HCT116 (cell line): ENCODE results near the gene AQP5. TPM values are rescaled to one million over a fixed set of nuclear protein-coding genes. Genes with fewer than 3 reads are reported as not detected.

ENCODE experiments used
- ATAC-seq: fragments of 200-7000 bp; cut with Tn5 transposase; 2 replicates; pipeline ENCODE4 v1.9.1; 2020; ENCODE audit warnings: mild to moderate bottlenecking, moderate library complexity
- BruUV-seq: library from RNA; stranded (reverse); fragments of 400-500 nt; replicated peaks from 2 replicates; lab custom pipeline; 2021; lab: Mats Ljungman, UMichigan
- CTCF ChIA-PET: fragments of 300-600 bp; sonication (Branson Sonifier 250); formaldehyde crosslinking; loops from one replicate; lab custom pipeline; 2021; ENCODE audit warnings: antibody characterized with exemption; lab: Charles Lee
- POLR2A ChIA-PET: fragments of 300-600, 350-600 bp; sonication (Branson Sonifier 250); formaldehyde crosslinking; loops from one replicate; lab custom pipeline; 2021; ENCODE audit warnings: antibody characterized with exemption; lab: Charles Lee
- RAD21 ChIA-PET, 2 experiments: fragments of 300-600 bp; sonication (Branson Sonifier 250); formaldehyde crosslinking; loops; one replicate each; lab custom pipeline; 2023; ENCODE audit warnings: low total read pairs in 2 of 2; ENCODE audit not compliant: uncharacterized antibody in 2 of 2, unreplicated experiment in 2 of 2, low non-redundant PET in 1 of 2; lab: Charles Lee
- DNase-seq: peaks from one replicate; pipeline ENCODE4 v3.0.0-alpha.2; 2010; ENCODE audit warnings: low read depth, low spot score
- H2AFZ ChIP-seq: fragments of 200-600 bp; shearing (Covaris generic), sonication (generic); 2 replicates; pipeline ENCODE4 v1.6.1; 2017; ENCODE audit warnings: low read depth, mixed run types, mixed read lengths, antibody characterized with exemption, low read length; ENCODE audit not compliant: poor library complexity, severe bottlenecking
- H3K27ac ChIP-seq: 2 replicates; pipeline ENCODE4 v1.5.1; 2012; ENCODE audit warnings: low read depth, low read length
- H3K27me3 ChIP-seq: fragments of 200-600 bp; sonication (generic); 2 replicates; pipeline ENCODE4 v1.6.1; 2016; ENCODE audit warnings: mixed run types, low read length, mixed read lengths; ENCODE audit not compliant: insufficient read depth
- H3K36me3 ChIP-seq, 2 experiments: fragments of 200-500 bp in 1 of 2; fragments of 200-600 bp in 1 of 2; sonication (Bioruptor generic) in 1 of 2; sonication (generic) in 1 of 2; 2 replicates each; pipeline versions ENCODE4 v1.5.1 to v1.6.1; 2014 to 2016; ENCODE audit warnings: low read length in 2 of 2, inconsistent platforms in 1 of 2, mixed read lengths in 1 of 2, mixed run types in 1 of 2; ENCODE audit not compliant: insufficient read depth in 2 of 2, control insufficient read depth in 1 of 2
- H3K4me1 ChIP-seq, 2 experiments: fragments of 200-600 bp in 1 of 2; sonication (generic) in 1 of 2; 2 replicates each; pipeline versions ENCODE4 v1.5.1 to v1.6.1; 2012 to 2017; ENCODE audit warnings: low read length in 2 of 2, inconsistent platforms in 1 of 2, mild to moderate bottlenecking in 1 of 2, mixed read lengths in 1 of 2, mixed run types in 1 of 2, moderate library complexity in 1 of 2; ENCODE audit not compliant: insufficient read depth in 2 of 2, control insufficient read depth in 1 of 2
- H3K4me2 ChIP-seq: fragments of 200-600 bp; sonication (generic); 2 replicates; pipeline ENCODE4 v1.6.1; 2017; ENCODE audit warnings: mixed run types, low read length, mixed read lengths
- H3K4me3 ChIP-seq, 2 experiments: fragments of 200-600 bp in 1 of 2; sonication (generic) in 1 of 2; replicated peaks in 1 of 2; 2 replicates each; pipeline ENCODE4 v1.5.1; 2011 to 2016; ENCODE audit warnings: low read length in 2 of 2, control low read depth in 1 of 2, low read depth in 1 of 2, mild to moderate bottlenecking in 1 of 2, mixed read lengths in 1 of 2, mixed run types in 1 of 2
- H3K79me2 ChIP-seq: fragments of 200-600 bp; sonication (generic); 2 replicates; pipeline ENCODE4 v1.6.1; 2017; ENCODE audit warnings: mild to moderate bottlenecking, mixed run types, low read length, moderate library complexity, mixed read lengths; ENCODE audit not compliant: insufficient read depth
- H3K9ac ChIP-seq: fragments of 200-600 bp; sonication (generic); 2 replicates; pipeline ENCODE4 v1.6.1; 2016; ENCODE audit warnings: low read length, mixed read lengths
- H3K9me2 ChIP-seq: fragments of 200-600 bp; sonication (generic), shearing (Covaris generic); 2 replicates; pipeline ENCODE4 v1.6.1; 2017; ENCODE audit warnings: mixed run types, mild to moderate bottlenecking, moderate library complexity; ENCODE audit not compliant: insufficient read depth
- H3K9me3 ChIP-seq, 2 experiments: fragments of 200-500 bp in 1 of 2; fragments of 200-600 bp in 1 of 2; sonication (Bioruptor generic) in 1 of 2; sonication (generic) in 1 of 2; 2 replicates each; pipeline ENCODE4 v1.6.1; 2014 to 2017; ENCODE audit warnings: low read length in 2 of 2, mixed read lengths in 2 of 2, inconsistent platforms in 1 of 2, low read depth in 1 of 2, mild to moderate bottlenecking in 1 of 2, mixed run types in 1 of 2, moderate library complexity in 1 of 2; ENCODE audit not compliant: control insufficient read depth in 1 of 2, insufficient read depth in 1 of 2
- H4K20me1 ChIP-seq: fragments of 200-600 bp; sonication (generic), shearing (Covaris generic); 2 replicates; pipeline ENCODE4 v1.6.1; 2017; ENCODE audit warnings: mixed run types, mild to moderate bottlenecking, moderate library complexity; ENCODE audit not compliant: insufficient read depth
- ATF3 ChIP-seq: IDR thresholded peaks from 2 replicates; pipeline ENCODE4 v1.6.1; 2012
- CEBPB ChIP-seq: IDR thresholded peaks from 2 replicates; pipeline ENCODE4 v1.6.1; 2012; ENCODE audit warnings: low read depth
- ELF1 ChIP-seq: IDR thresholded peaks from 2 replicates; pipeline ENCODE4 v1.6.1; 2012; ENCODE audit warnings: low read depth, borderline replicate concordance
- EZH2 ChIP-seq: fragments of 200-600 bp; sonication (generic); IDR thresholded peaks from 2 replicates; pipeline ENCODE4 v1.6.1; 2017; ENCODE audit warnings: antibody characterized with exemption, mixed run types
- EZH2phosphoT487 ChIP-seq: fragments of 200-600 bp; IDR thresholded peaks from 2 replicates; pipeline ENCODE4 v1.6.1; 2018; ENCODE audit warnings: antibody characterized with exemption, borderline replicate concordance
- FOSL1 ChIP-seq: IDR thresholded peaks from 2 replicates; pipeline ENCODE4 v1.6.1; 2012; ENCODE audit warnings: low read depth
- JUND ChIP-seq: IDR thresholded peaks from 2 replicates; pipeline ENCODE4 v1.6.1; 2012
- MAX ChIP-seq: IDR thresholded peaks from 2 replicates; pipeline ENCODE4 v1.6.1; 2012
- POLR2A ChIP-seq: IDR thresholded peaks from 2 replicates; pipeline ENCODE4 v1.7.0; 2011; ENCODE audit warnings: borderline replicate concordance; ENCODE audit not compliant: insufficient read depth, insufficient read length; ENCODE audit errors: extremely low read depth
- POLR2AphosphoS5 ChIP-seq: IDR thresholded peaks from 2 replicates; pipeline ENCODE4 v1.6.1; 2011; ENCODE audit warnings: mild to moderate bottlenecking, low read depth, low read length, moderate library complexity
- RAD21 ChIP-seq: IDR thresholded peaks from 2 replicates; pipeline ENCODE4 v1.6.1; 2012; ENCODE audit warnings: low read depth, mild to moderate bottlenecking
- REST ChIP-seq: IDR thresholded peaks from 2 replicates; pipeline ENCODE4 v1.6.1; 2012; ENCODE audit warnings: low read depth
- SP1 ChIP-seq: IDR thresholded peaks from 2 replicates; pipeline ENCODE4 v1.6.1; 2012; ENCODE audit warnings: low read depth
- SRF ChIP-seq: IDR thresholded peaks from 2 replicates; pipeline ENCODE4 v1.6.1; 2012; ENCODE audit warnings: low read depth
- TCF7L2 ChIP-seq: IDR thresholded peaks from 2 replicates; pipeline ENCODE4 v1.7.0; 2011; ENCODE audit warnings: borderline replicate concordance, inconsistent platforms; ENCODE audit not compliant: insufficient read depth, insufficient read length; ENCODE audit errors: extremely low read depth
- YY1 ChIP-seq: IDR thresholded peaks from 2 replicates; pipeline ENCODE4 v1.6.1; 2011; ENCODE audit warnings: low read length, low read depth, moderate library complexity, mild to moderate bottlenecking; ENCODE audit not compliant: insufficient replicate concordance; ENCODE audit errors: extremely low read depth
- ZNF274 ChIP-seq: fragments of 200-500 bp; sonication (Bioruptor generic); IDR thresholded peaks from 2 replicates; pipeline ENCODE4 v1.6.1; 2014; ENCODE audit warnings: mild to moderate bottlenecking, low read depth, low read length, inconsistent platforms
- intact Hi-C: fragments of 100-400 bp; cut with micrococcal nuclease; formaldehyde crosslinking; loops from 2 replicates; pipeline ENCODE4 v1.10.0; 2022
- total RNA-seq: library from RNA; stranded (reverse); gene quantifications from one replicate; pipeline ENCODE4 v1.2.1, GENCODE V29; 2021; ENCODE audit not compliant: unreplicated experiment

AQP5 gene
- total RNA-seq, 1 experiment from 2014 or later: not detected

- no peak overlapping the region for H3K4me2 ChIP-seq
- no peaks in the 10 kb centered on the region for H3K9me3 ChIP-seq
- H3K79me2 ChIP-seq: no peaks in the 10 kb centered on the region
- no peak for TF ChIP-seq POLR2A
- no peaks in the 10 kb centered on the region for H3K27me3 ChIP-seq
- intact Hi-C loops: no loop called here
- CTCF ChIA-PET: no interaction called here
- RAD21 ChIA-PET: no interaction called here
- POLR2A ChIA-PET: no interaction called here
- peaks cover 3 to 13% of the 10 kb centered on the region in 2 experiments; a peak in 3 of 4 replicates for H3K4me1 ChIP-seq
- DNase-seq (no peak), ATAC-seq (no peak)
- H4K20me1 ChIP-seq: no peaks in the 10 kb centered on the region
- H3K4me3 ChIP-seq: no peak overlapping the region
- H3K27ac ChIP-seq: no peak overlapping the region
- no peaks in the 10 kb centered on the region for H3K36me3 ChIP-seq
- H3K9ac ChIP-seq: no peak overlapping the region
- no TSS peak for BruUV-seq
- no peak overlapping the region for H2AFZ ChIP-seq
- no peaks in the 10 kb centered on the region for H3K9me2 ChIP-seq
Observed at GRCh38 chr12:49942921-49943624, 18.6 kb upstream of the AQP5 start.

- Histone ChIP-seq H2AFZ (no peak overlapping the region), H3K4me1 (peaks cover 3 to 13% of the 10 kb centered on the region in 2 experiments; a peak in 3 of 4 replicates), H3K27me3 (no peaks in the 10 kb centered on the region), H4K20me1 (no peaks in the 10 kb centered on the region), H3K4me3 (no peak overlapping the region), H3K4me2 (no peak overlapping the region), H3K79me2 (no peaks in the 10 kb centered on the region), H3K27ac (no peak overlapping the region), H3K36me3 (no peaks in the 10 kb centered on the region), H3K9me2 (no peaks in the 10 kb centered on the region), H3K9me3 (no peaks in the 10 kb centered on the region), H3K9ac (no peak overlapping the region)
- RAD21 ChIA-PET: no interaction called here
- POLR2A ChIA-PET: no interaction called here
- DNase-seq (no peak), ATAC-seq (no peak)
- intact Hi-C loops: no loop called here
- no peak for TF ChIP-seq YY1
- TF ChIP-seq REST: no peak
- no peak for TF ChIP-seq EZH2phosphoT487
- no peak for TF ChIP-seq RAD21
- no peak for TF ChIP-seq FOSL1
- no peak for TF ChIP-seq TCF7L2
- no peak for TF ChIP-seq JUND
- TF ChIP-seq EZH2: no peak
- no peak for TF ChIP-seq MAX
- TF ChIP-seq CEBPB: no peak
- TF ChIP-seq POLR2AphosphoS5: no peak
- no peak for TF ChIP-seq ZNF274
- TF ChIP-seq SP1: no peak
- TF ChIP-seq SRF: no peak
- no peak for TF ChIP-seq ELF1
- TF ChIP-seq ATF3: no peak
- CTCF ChIA-PET: no interaction called here
- BruUV-seq: no TSS peak
Observed at GRCh38 chr12:49943625-49943960, 18.1 kb upstream of the AQP5 start.
